Measurements from ENCODE around the gene ZNF317.

The ZNF317 gene

DNA sequence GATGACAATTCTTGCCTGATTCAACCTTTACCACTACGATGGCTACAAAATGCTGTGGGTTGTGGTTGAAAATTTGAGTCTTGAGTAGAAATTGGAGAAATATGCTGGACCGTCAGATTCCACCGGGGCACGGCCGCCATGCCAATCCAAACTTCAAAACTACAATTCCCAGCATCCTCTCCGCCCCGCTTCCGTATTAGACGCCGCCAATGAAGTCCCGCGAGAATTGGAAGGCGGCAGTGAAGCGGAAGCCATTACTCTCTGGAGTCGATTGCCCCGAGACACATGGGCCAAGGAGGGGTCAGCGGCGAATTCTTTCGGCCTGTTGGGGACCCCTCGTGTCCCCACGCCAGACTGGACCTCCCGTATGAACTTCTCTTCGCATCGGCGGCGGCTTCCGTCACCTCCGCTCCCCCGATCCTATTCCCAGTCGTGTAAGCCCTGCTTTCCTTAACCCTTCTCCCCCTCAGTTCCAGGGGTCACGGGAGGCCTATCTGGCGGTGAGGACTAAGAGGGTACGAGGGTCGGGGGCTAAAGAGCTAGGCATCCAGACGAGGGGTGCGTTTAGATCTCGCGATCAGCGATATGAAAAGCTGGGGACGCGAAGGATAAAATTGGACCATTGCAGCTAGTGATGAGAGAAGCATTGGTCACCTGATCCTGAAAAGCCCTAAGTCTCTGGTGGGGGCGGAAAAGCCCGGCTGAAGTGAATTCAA is at the start of gene ZNF317:
TSS of gene ZNF317 (plus strand) at position 239 of the 716 bp plus-strand sequence. CDS start 15,620 bp downstream, outside the sequence.
- DNase-seq, result peak; percentile 95

DNA sequence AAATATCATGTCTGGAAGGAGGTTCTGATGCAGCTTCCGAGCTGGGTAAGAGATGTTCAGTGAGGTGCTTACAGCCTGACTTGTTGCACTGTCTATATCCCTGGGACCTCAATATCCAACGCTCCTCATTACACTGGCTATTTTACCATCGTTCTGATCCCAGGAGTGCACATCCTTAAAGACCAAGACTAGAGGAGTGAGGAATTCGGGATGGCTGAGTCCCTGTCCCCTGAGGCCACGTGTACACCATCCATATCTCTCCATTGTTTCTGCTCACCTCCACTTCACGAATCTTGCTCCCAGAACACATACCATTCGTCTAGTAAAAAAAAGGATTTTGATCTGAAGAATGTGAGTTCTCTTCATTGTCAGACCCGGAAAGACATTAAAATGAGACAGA is 32.8 kb upstream of the ZNF317 start, which contains the start of gene OR7G2:
TSS of gene OR7G2 (minus strand) at position 101 of the 400 bp plus-strand sequence. CDS start 4,232 bp downstream, outside the sequence.
- DNase-seq, result no peak

DNA sequence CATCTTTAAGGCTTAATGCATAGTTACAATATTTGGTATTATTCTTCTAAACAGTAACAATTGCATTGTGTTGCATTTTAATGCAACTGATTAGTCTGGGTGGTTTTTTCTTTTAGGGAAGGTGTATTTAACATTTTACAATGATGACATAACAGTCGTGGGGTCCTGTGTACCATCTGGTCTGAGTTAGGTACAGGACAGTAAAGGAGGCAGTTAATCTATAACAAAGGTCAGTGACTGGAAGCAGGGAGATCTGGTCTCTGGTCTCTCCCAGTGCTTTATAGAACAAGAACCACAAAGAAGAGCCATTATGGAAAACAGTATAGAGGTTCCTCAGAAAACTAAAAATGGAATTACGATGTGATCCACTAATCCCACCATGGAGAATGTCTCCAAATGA is 30.2 kb upstream of the ZNF317 start:
- no peak for DNase-seq

DNA sequence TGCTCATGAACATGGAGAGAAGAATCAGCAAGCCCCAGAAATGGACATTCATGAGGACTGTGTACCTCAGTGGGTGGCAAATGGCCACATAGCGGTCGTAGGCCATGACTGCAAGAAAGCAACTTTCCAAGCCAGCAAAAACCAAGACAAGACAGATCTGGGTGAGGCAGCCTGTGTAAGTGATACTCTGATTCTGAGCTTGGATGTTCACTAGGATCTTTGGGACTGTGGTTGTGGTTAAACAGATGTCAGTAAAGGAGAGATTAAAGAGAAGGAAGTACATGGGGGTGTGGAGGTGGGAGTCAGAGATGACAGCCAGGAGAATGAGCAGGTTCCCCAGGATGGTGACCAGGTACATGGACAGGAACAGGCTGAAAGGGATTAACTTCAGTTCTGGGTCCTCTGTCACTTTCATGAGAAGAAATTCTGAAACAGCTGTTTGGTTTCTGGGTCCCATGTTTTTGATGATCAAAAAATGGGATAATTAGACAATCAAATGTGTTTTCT is 24.8 kb upstream of the ZNF317 start, which contains the start of gene OR7G1:
TSS of gene OR7G1 (minus strand) at position 457 of the 507 bp plus-strand sequence. CDS start at position 457, 0 bp downstream.
- no peak for DNase-seq

DNA sequence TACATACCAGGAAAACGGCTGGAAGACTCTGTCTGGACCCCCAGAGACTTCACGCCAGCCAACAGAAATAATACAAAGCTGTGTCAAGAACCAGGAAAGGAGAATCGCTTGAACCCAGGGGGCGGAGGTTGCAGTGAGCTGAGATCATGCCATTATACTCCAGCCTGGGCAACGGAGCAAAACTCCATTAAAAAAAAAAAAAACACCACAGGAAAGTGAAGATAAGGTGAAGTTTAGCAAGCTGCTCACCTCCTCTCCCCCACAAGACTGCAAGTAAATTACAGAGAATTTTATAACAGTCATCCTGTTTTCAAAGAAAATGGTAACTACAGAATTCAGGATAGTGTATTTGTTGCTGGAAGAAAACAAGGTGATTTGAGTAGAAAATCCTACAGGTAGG is 23.6 kb upstream of the ZNF317 start:
- no peak for DNase-seq

DNA sequence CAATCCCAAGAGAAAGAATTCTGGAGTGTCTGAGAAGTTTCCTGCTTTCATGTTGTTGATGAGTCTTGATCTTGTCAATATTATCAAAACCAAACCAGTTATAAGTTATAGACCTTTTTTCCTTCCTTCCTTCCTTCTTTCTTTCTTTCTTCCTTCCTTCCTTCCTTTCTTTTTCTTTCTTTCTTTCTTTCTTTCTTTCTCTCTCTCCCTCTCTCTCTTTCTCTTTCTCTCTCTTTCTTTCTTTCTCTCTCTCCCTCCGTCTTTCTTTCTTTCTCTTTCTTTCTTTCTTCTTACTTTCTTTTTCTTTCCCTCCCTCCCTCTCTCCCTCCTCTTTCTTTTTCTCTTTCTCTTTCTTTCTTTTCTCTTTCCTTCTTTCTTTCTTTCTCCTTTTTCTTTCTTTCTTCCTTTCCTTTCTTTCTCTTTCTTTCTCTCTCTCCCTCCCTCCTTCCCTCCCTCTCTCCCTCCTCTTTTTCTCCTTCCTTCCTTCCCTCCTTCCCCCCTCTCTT is 13.2 kb upstream of the ZNF317 start, which contains the start of gene OR7G3:
TSS of gene OR7G3 (minus strand) at position 51 of the 506 bp plus-strand sequence. CDS start at position 51, 0 bp downstream.
- no peak for DNase-seq

DNA sequence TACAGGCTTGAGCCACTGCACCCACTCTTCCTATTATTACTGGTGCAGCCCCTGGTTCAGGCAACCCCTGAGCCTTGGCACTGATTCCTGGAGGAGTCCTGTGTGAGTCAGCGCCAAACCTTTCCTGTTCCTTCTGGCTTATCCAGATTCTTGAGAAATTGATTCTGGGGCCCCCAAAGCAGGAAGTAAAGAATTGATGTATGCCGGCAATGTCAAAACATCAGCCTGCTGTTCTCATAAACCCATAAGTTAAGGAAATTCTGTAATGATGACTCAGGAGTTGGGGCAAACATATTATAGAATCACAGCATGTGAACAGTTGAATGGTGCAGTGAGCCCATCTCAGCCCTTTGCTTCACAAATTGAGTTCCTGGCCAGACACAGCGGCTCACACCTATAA is 12.0 kb upstream of the ZNF317 start:
- no peak for DNase-seq

DNA sequence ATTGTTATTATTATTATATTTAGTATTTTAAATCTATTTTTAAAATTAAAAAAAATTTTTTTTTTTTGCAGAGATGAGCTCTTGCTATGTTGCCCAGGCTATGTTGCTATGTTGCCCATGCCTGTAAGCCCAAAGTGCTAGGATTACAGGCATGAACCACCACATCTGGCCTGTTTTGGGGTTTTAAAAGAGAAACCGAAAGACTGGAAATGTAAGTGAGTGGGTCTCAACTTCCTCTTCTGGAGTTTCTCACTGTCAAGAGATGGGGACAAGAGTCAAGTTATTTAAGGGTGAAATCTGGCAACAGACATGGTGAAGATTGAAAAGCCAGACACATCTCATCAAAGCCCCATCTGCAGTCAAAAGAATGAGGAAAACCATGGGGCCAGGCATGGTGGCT is 9.2 kb upstream of the ZNF317 start:
- DNase-seq, result no peak

DNA sequence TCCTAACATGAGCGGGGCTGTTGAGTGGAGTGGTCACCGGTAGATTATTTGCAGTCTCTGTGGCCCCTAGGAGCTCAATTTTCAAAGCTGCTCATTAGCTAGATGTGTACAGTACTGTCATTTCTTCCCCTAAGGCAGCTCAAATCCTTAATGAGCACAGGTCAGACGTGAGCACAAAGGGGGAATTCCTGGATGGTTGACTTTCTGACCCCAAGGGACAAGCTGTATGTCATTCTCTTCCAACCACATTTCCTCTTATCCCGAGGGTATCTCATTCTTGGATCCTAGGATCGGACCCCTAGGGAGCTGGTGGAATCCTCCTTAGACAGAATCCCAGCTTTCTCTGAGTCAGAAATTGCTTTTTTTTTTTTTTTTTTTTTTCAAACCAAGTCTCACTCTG is 7.8 kb upstream of the ZNF317 start:
- DNase-seq, result no peak

DNA sequence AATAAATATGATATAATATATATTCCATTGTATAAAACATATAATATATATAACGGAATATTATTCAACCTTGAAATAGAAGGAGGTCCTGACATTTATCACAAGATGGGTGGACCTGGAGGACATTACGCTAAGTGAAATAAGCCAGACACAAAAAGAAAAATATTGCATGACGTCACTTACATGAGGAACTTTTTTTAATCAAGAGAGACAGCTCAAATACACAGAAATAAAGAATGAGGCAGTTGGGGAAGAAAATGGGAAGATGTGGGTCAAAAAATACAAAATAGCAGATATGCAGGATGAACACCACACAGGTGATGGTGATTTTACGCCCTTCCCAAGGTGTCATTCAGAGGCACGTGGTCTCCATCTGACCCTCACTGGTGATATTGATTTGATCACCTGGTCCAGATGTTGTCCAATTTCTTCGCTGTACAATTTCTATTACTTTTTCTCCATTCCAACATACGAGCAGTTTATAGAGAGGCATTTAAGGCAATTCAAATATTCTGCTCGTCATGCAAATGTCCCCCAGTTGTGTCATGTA is 513 bp upstream of the ZNF317 start:
- DNase-seq, result no peak

DNA sequence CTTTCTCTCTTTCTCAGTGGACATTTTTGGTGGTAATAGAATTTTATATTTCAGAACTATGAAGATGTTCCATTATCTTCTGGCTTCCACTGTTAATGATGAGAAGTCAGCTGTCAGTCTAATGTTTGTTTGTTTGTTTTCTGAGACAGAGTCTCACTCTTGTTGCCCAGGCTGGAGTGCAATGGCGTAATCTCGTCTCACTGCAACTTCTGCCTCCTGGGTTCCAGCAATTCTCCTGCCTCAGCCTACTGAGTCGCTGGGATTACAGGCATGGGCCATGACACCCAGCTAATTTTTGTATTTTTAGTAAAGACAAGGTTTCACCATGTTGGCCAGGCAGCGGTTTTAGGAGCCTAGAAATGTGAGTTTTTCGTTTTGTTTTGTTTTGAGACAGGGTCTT is 4.7 kb downstream of the ZNF317 start:
- no peak for DNase-seq

DNA sequence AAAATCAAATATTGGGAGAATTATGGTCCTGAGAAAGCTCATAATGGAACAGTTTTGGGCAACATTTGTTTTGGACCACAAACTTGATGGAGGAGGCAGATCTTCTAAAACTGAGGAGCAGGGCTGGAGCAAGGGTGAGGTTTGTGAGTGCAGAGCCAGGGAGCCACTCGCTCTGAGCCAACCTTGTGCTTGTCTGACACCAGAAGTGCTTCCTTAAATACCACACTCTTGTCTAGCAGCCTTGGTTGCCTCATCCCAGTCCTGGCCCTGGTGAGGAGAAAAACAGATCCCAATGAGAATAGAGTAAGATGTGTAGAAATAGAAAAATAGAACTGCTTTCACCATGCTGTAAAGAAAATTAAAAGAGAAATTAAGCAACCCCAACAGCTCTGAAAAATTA is 6.7 kb downstream of the ZNF317 start:
- no peak for DNase-seq

DNA sequence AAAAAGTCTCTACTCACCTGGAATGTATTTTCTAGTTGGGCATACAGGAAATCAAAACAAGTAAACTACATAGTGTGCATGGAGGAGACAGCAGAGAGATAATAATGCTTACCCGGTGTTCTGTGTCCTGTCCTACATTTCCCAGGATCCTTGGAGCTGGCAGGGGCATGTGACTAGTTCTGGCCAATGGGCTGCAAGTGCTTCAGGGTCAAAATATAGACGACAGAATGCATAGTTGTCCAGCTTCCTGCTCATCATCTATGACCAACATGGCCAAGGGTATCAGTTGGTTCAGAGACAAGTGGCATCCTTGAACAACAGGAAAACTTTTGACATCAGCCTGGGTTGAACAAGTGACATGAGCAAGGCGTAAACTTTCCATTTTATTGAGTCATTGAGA is 8.5 kb downstream of the ZNF317 start:
- DNase-seq, result no peak

DNA sequence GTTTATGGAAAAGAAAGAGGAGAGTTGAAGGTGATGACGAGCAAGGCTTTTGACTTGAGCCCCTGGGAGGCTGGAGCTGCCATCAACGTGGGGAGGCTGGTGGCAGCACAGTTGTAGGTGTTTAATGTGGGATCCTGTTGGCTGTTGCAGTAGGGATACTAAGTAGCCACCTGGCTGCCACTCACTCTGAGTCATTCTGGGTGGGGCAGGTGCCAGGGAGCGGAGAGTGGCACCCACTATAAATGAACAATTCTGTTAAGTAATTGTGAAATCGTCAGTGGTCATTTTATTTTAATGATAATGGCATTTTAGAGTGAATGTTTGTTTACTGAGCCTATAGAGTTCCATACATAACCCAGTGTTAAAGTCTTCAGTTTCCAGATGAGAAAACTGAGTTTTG is 9.8 kb downstream of the ZNF317 start:
- no peak for DNase-seq

DNA sequence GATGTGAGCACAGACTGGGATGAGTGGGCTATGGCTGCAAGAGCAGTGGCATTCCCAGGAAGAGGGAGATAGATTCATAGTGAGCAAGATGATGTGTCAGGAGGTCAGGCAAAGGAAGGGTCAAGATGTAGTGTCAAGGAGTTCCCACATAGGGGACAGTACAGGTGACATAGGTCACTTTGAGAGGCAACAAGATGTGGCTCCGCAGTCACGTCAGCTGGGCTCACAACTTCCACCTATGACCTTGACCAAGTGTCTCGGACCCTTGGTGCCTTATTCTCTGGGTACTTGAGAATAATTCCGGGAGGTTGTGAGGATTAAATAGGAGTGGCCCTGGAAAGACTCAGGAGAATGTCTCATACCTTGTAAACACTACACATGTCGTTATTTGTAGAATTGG is 10.5 kb downstream of the ZNF317 start:
- DNase-seq, result no peak

DNA sequence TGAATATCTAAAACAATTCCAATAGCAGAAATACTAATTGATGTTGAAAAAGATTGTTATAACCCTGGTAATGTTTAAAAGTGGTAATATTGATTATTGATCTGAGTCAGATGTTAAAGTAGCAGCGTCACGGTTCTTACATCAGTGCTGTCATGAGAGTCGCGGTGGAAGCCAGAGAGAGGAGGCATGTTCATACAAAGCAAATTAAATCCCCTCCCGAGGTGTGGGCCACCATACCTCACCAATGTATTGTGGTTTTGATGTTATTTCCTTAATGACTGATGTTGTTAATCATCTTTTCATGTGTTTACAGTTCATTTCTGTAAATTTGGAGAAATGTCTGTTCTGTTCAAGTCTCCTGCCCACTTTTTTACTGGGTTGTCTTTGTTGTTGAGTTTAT is 11.2 kb downstream of the ZNF317 start:
- no peak for DNase-seq

DNA sequence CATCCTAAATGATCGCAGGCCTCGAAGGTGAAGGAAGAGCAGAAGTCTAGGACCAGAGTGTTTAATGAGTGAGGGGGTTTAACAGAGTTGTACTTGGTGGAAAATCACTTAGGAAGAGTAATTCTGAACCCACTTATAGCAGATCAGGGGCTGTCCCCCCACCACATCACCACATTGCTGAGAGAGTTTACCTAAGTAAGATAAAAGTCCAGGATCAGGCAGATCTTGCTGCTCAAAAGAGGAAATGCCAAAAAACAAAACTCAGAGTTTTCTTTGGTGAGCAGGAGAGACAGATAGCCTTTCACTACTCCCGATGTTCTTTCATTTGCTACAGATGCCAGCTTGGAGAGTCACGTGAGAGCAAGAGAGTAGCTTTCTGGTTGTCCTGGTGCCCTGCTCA is 15.4 kb downstream of the ZNF317 start:
- no peak for DNase-seq

DNA sequence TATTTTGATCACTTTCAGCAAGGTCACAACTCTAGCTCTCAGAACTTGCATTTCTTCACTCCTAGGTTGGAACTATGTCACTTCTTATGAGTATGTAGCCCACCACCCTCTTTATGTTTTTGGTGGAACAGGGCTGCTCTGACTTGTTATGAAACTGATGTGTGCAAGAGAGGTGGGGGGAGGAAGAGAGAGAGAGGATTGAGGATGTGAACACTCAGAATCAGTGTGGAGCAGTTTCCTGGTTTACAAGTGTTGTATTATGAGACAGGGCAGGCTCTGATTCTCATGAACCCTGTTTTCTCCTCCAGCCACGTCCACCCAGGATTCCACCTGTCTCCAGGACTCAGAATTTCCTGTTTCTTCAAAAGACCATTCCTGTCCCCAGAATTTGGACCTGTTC is 16.1 kb downstream of the ZNF317 start:
- DNase-seq, result no peak

DNA sequence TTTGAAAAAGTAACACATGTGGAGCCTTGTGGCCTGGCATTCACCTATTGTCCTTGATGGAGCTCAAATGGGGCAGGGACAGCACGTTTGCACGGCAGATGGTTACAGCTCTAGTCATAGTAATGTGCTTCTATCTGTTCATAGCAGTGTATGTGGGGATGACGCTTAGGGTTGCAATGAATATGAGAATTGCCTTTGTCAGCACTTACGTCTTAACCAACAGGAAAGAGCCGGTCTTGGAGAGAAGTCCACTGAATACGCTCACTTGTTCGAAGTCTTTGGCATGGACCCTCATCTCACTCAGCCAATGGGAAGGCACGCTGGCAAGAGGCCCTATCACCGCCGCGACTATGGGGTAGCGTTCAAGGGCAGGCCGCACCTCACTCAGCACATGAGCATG is 19.7 kb downstream of the ZNF317 start:
- no peak for DNase-seq

DNA sequence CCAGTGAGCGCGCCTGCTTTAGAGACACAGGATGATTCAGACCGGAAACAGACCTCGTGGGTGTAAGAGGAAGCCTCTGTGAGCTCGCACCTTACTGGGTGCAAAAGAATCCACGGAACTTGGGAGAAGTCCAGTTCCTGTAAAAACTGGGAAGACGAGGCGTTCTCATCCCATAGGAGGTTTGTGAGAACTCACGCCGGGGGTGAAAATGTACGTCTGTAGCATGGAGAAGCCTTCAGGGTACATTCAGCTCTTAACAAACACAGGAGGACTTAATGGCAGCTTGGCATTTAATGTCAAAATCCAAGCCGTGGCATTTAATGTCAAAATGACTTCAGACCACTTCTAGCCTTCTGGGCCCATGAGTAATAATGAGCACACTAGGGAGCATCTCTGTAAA is 21.2 kb downstream of the ZNF317 start:
- DNase-seq, result no peak

DNA sequence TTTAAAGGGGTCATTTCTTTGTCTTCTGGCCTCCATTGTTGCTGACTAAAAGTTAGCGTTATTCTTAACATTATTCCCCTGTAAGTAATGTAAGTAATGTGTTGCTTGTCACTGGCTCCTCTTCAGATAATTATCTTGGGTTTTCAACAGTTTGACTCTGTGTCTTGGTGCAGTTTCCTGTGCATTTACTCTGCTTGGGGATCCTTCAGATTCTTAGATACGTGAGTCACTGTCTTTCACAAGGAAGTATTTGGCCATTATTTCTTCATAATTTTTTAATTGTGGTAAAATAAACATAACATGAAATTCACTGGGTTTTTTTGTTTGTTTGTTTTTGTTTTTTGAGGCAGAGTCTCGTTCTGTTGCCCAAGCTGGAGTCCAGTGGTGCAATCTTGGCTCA is 25.1 kb downstream of the ZNF317 start:
- DNase-seq, result no peak

DNA sequence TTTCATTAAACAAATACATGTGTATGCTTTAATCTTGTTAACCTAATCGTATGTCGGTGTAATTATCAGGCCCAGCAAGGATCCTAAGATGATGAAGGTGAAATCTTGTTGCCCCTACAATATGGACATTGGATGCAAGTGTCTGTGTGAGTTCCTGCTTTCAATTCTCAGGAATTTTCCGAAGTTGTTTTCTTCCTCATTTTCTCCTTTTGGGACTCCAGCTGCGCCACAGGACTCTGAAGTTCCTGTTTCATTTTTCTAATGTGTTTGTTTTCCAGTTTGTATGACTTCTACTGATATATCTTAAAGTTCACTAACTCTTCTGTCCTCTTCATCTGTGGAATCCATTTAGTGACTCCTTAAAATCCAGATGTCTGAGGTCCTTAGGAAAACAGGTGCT is 26.6 kb downstream of the ZNF317 start:
- no peak for DNase-seq

DNA sequence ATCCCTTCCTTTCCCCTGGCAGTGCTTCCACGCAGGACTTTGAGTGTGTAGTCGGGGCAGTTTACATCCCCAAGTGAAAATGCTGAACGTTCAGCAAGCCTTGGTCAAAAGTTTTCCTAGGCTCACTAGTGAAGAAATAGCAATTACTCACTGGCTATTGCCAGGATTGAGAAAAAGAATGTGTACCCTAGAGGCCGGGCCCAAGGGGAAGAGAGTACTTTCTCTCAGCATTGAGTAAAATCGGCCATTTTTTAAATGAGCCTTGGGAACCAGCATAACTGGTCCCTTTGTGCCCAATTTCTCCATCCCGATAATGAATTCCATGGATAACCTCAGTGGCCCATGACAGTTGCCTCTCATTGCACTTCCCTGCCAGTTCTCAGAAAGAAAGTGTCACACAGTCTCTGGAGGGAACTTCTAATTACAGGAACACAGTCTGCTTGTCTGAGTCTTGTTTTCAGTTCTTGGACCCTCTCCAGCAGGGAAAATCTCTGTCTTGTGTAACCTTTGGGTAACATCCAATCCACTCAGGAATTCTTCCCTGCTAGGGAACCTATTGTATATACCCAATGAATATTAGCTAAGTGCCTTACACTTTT is 31.3 kb downstream of the ZNF317 start:
- DNase-seq, result no peak

DNA sequence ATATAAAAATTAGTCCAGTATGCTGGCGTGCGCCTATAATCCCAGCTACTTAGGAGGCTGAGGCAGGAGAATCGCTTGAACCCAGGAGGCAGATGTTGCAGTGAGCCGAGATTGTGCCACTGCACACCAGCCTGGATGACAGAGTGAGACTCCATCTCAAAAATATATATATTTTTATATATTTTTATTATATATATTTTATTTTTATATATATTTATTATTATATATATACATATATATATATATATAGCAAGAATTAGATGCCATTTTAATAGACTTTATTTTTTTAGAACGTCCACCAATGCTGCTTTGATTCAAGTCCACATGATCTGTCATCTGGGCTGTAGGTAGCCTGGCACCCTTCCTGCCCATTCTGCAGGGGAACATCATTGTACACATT is 35.1 kb downstream of the ZNF317 start:
- no peak for DNase-seq
